ENCODE results near the gene ANO7. TPM values are rescaled to one million over a fixed set of nuclear protein-coding genes. Genes with fewer than 3 reads are reported as not detected.

The ANO7 gene
- polyA plus RNA-seq, 1 of the 3 experiments (the other 2 are of a cell fraction), result 0.81 TPM

GRCh38 chr2:241255542-241256167 lies 67.2 kb downstream of the ANO7 start:
- TF ChIP-seq USF1 (IDR thresholded peaks at IDR 0.05; ENCODE audit: borderline replicate concordance, low read depth) (no peak), IRF3 (IDR thresholded peaks at IDR 0.05; ENCODE audit: low read depth, low read length) (no peak), PBX3 (IDR thresholded peaks at IDR 0.05) (no peak), ELF1 (IDR thresholded peaks at IDR 0.05) (no peak), MAX (IDR thresholded peaks at IDR 0.05; ENCODE audit: low read depth) (no peak), NRF1 (IDR thresholded peaks at IDR 0.05; ENCODE audit: low read depth, low read length) (no peak), GABPA (IDR thresholded peaks at IDR 0.05; ENCODE audit: low read depth) (no peak), REST (IDR thresholded peaks at IDR 0.05; ENCODE audit: low read depth, low read length) (no peak), TEAD4 (IDR thresholded peaks at IDR 0.05; ENCODE audit: borderline replicate concordance, insufficient read depth) (no peak), YY1 (IDR thresholded peaks at IDR 0.05; ENCODE audit: low read depth) (no peak), MXI1 (IDR thresholded peaks at IDR 0.05; ENCODE audit: low read depth, low read length) (no peak)
- Histone ChIP-seq H3F3A (replicated peaks; ENCODE audit: insufficient read depth) (peaks cover 8% of the 10 kb centered on the region), H3K4me3 (ENCODE audit: low read depth in 2 of 2, low read length in 1 of 2) (no peak overlapping the region), H3K9me3 (no peaks in the 10 kb centered on the region), H3K79me2 (ENCODE audit: insufficient read depth) (peaks cover 78% of the 10 kb centered on the region), H3K27me3 (ENCODE audit: insufficient read depth) (no peaks in the 10 kb centered on the region), H3K9me2 (no peaks in the 10 kb centered on the region), H3K27ac (ENCODE audit: low read depth in 2 of 2, low read length in 1 of 2) (no peak overlapping the region), H4K20me1 (ENCODE audit: insufficient read depth) (peaks cover 72% of the 10 kb centered on the region), H3K36me3 (replicated peaks in 1 of 2; ENCODE audit: control insufficient read depth in 1 of 2, insufficient read depth in 2 of 2, low read length in 1 of 2) (peaks cover 70 to 78% of the 10 kb centered on the region in 2 experiments), H3K9ac (no peak overlapping the region), H3K4me2 (no peak overlapping the region), H2AFZ (ENCODE audit: low read depth) (no peak overlapping the region), H3K4me1 (ENCODE audit: control insufficient read depth in 1 of 2, insufficient read depth in 2 of 2, low read depth in 1 of 2, low read length in 1 of 2) (no peaks in the 10 kb centered on the region)
- 88% methylated on average over 13 of the region's 13 CpGs for WGBS (ENCODE audit: low lambda C conversion rate)
- POLR2A ChIA-PET, result no interaction called here
- DNase-seq, result no peak
- CTCF ChIA-PET, result no interaction called here

Data from SK-N-SH (cell line).